Skeletal muscle cell (primary cell): Measurements from ENCODE around the gene SPATA45.
A peak's percentile ranks its signal among the peaks of the same experiment; 100 is the strongest.

Experiments
- DNase-seq: peaks from one replicate; pipeline ENCODE4 v3.0.0-alpha.2; 2010; ENCODE audit warnings: low read depth
- H3K4me3 ChIP-seq: 2 replicates; pipeline ENCODE4 v1.5.1; 2011; ENCODE audit warnings: low read depth, mild to moderate bottlenecking, control low read depth, low read length, moderate library complexity

The SPATA45 gene

GRCh38 chr1:212783976-212784375 is 63.5 kb downstream of the SPATA45 start:
- no peak overlapping the region for H3K4me3 ChIP-seq
- no peak for DNase-seq

- H3K4me3 ChIP-seq: no peak overlapping the region
- DNase-seq: peak; percentile 13
These were observed 64.9 kb downstream of the SPATA45 start for GRCh38 chr1:212782422-212783154.

- no peak overlapping the region for H3K4me3 ChIP-seq
- DNase-seq: no peak
These were observed 66.2 kb downstream of the SPATA45 start for GRCh38 chr1:212781225-212781624.

- H3K4me3 ChIP-seq: no peak overlapping the region
- DNase-seq: no peak
These were observed 66.7 kb downstream of the SPATA45 start for GRCh38 chr1:212780759-212781158.
